HUES48 (cell line): ENCODE data around the gene HS6ST3.

Source experiments
- H3K27ac ChIP-seq: one replicate; pipeline ENCODE4 v1.7.0; 2013; ENCODE audit warnings: low read depth, low read length, inconsistent platforms
- H3K27me3 ChIP-seq: 2 replicates; pipeline ENCODE4 v1.6.1; 2013; ENCODE audit warnings: mild to moderate bottlenecking, low read length; ENCODE audit not compliant: control insufficient read depth, insufficient read depth
- H3K36me3 ChIP-seq: 2 replicates; pipeline ENCODE4 v1.6.1; 2013; ENCODE audit warnings: low read length; ENCODE audit not compliant: control insufficient read depth, insufficient read depth
- H3K4me1 ChIP-seq: 2 replicates; pipeline ENCODE4 v1.6.1; 2013; ENCODE audit warnings: mild to moderate bottlenecking, low read length; ENCODE audit not compliant: control insufficient read depth, insufficient read depth
- H3K4me3 ChIP-seq: 2 replicates; pipeline ENCODE4 v1.5.1; 2013; ENCODE audit warnings: mild to moderate bottlenecking, low read depth, low read length
- H3K9ac ChIP-seq: 2 replicates; pipeline ENCODE4 v1.6.1; 2013; ENCODE audit warnings: mild to moderate bottlenecking, low read depth, low read length, moderate library complexity
- H3K9me3 ChIP-seq: 2 replicates; pipeline ENCODE4 v1.6.1; 2013; ENCODE audit warnings: low read length; ENCODE audit not compliant: control insufficient read depth, insufficient read depth

HS6ST3 gene

DNA sequence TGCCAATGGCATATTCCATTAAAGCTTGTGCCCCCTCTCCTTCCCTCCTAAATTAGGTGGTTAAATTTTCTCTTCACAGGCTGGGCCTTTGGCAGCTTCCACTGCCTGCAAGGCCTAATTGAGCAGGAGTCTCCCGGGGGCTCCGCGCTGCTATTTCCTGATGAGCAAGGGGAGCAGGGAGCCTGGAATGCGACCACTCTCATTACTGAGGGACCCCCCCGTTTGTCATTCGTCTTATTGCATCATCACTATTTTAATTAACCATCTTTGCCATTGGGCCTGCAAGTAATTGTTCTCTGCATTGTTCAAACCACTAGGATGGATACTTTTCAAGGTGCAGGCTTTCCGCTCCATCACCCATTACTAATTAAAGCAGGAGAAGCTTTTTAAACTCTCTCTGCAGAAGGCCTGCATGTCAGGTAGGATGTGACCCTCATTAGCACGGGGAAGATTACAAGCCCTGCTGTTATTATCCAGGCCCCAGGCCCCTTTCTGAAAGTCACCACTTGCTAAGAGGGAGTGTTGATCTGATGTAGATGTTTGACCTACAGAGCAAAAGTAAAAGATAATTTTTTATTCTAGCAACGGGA lies 762.0 kb downstream of the HS6ST3 start:
- no peaks in the 10 kb centered on the region for H3K27me3 ChIP-seq

DNA sequence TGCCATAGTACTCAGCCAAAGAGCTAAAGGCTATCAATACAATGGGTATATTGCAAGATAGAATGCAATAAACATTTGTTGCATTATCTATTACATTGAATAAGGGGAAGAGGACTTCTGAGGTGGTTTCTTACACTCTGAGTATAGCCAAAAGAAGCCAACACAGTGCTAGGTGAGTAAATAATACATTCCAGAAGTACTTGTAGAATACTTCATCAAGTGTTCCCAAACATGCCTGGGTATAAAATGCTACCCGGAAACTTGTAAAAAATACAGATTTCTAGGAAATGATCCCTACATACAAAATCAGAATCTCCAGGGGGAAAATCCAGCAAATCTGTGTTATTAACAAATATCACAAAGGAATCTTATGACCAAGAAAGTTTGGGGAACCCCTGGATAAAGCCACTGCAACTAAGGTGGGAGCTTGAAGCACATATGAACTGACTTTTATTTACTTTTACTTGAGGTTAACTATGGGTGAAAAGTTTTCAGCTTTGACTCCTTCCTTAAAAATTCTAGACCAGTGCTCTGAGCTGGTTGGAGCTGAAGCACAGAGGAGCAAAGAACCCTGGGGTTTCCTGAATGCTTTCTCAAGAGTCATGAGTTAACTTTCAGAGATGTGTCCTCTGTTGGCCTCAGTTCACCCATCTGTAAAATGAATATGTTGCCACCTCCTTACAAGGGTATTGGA lies 768.4 kb downstream of the HS6ST3 start:
- no peaks in the 10 kb centered on the region for H3K9me3 ChIP-seq

More for the DNA sequence above, 762.0 kb downstream of the HS6ST3 start:
- no peak overlapping the region for H3K27ac ChIP-seq
- no peaks in the 10 kb centered on the region for H3K4me1 ChIP-seq
- no peak overlapping the region for H3K9ac ChIP-seq
- no peaks in the 10 kb centered on the region for H3K36me3 ChIP-seq
- no peak overlapping the region for H3K4me3 ChIP-seq
- H3K9me3 ChIP-seq = no peaks in the 10 kb centered on the region

GRCh38 chr13:96860882-96861281 lies 771.0 kb downstream of the HS6ST3 start:
- no peak overlapping the region for H3K9ac ChIP-seq

More for the DNA sequence above, 768.4 kb downstream of the HS6ST3 start:
- no peak overlapping the region for H3K9ac ChIP-seq
- H3K4me1 ChIP-seq = no peaks in the 10 kb centered on the region
- H3K27ac ChIP-seq = no peak overlapping the region
- no peaks in the 10 kb centered on the region for H3K36me3 ChIP-seq
- no peak overlapping the region for H3K4me3 ChIP-seq
- H3K27me3 ChIP-seq = no peaks in the 10 kb centered on the region

DNA sequence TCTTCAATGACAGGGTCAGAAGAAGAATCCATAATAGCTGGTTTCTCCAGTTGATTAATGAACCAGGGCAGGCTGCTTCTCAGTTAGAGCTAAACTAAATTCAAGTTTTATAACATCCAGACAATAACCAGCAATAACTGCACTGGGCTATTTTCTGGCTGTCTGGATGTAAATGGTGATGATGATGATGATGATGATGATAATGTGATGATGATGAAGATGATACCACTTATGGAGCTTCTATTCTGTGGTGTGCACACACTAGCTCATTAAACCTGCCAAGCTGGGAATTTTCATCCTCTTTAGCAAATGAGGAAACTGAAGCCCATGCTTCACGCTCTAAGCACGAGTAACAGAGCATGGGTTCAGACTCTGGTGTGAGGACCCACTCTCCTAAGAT lies 772.2 kb downstream of the HS6ST3 start:
- no peaks in the 10 kb centered on the region for H3K4me1 ChIP-seq
- no peaks in the 10 kb centered on the region for H3K27me3 ChIP-seq
- H3K4me3 ChIP-seq = no peak overlapping the region
- H3K36me3 ChIP-seq = no peaks in the 10 kb centered on the region
- no peak overlapping the region for H3K9ac ChIP-seq
- H3K9me3 ChIP-seq = no peaks in the 10 kb centered on the region
- H3K27ac ChIP-seq = no peak overlapping the region

More at GRCh38 chr13:96860882-96861281, 771.0 kb downstream of the HS6ST3 start:
- no peaks in the 10 kb centered on the region for H3K9me3 ChIP-seq
- H3K27me3 ChIP-seq = no peaks in the 10 kb centered on the region
- no peak overlapping the region for H3K4me3 ChIP-seq
- H3K4me1 ChIP-seq = no peaks in the 10 kb centered on the region
- H3K36me3 ChIP-seq = no peaks in the 10 kb centered on the region
- no peak overlapping the region for H3K27ac ChIP-seq

GRCh38 chr13:96862999-96863398 lies 773.1 kb downstream of the HS6ST3 start:
- Histone ChIP-seq H3K27me3 (no peaks in the 10 kb centered on the region), H3K9ac (no peak overlapping the region), H3K27ac (no peak overlapping the region), H3K4me1 (no peaks in the 10 kb centered on the region), H3K9me3 (no peaks in the 10 kb centered on the region), H3K4me3 (no peak overlapping the region), H3K36me3 (no peaks in the 10 kb centered on the region)

DNA sequence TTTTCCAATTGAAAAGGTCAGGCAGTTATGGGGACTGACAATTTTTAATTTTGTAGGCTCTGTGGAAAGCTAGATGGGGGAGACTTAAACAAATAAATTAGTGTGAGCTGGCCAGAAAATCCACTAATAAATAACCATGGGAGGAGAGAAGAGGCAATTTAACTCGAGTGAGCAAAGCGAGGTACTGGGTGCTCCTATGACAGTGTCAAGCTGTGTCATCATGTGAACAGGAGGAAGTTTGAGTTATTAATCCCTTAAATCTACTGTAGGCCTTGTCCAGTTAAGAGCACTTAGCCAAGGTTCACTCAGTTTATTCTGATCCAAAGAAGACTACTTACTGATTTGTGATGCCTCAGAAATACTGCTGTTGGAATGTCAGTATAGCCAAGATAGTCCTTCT lies 781.6 kb downstream of the HS6ST3 start:
- H3K9me3 ChIP-seq = no peaks in the 10 kb centered on the region; the same call in 1 of the 2 replicates
- no peaks in the 10 kb centered on the region for H3K36me3 ChIP-seq
- no peaks in the 10 kb centered on the region for H3K27me3 ChIP-seq
- no peak overlapping the region for H3K9ac ChIP-seq
- no peaks in the 10 kb centered on the region for H3K4me1 ChIP-seq
- H3K4me3 ChIP-seq = no peak overlapping the region
- H3K27ac ChIP-seq = no peak overlapping the region

DNA sequence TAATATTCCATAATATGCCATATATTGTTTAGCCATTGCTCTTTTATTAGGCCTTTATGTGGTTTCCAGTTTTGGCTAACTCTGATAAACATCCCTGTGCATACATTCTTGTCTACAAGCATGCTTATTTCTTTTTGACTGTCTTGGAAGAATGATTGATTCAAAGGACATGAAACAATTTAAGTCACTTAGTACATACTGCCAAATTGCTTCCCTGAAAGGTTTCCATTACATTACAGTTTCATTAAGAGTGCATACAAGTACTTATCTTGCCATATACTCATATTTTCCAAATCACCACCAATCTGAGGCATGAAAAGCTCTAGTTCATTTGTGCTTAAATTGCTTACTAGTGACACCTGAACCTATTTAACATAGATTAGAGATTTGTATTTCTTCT lies 790.5 kb downstream of the HS6ST3 start:
- Histone ChIP-seq H3K36me3 (no peaks in the 10 kb centered on the region), H3K4me1 (no peaks in the 10 kb centered on the region), H3K27ac (no peak overlapping the region), H3K4me3 (no peak overlapping the region), H3K9ac (no peak overlapping the region), H3K9me3 (no peaks in the 10 kb centered on the region), H3K27me3 (no peaks in the 10 kb centered on the region)
